Coronary artery (tissue), 2 donors: ENCODE results near the gene PHLPP1.

Source experiments
- DNase-seq: peaks from one replicate; pipeline ENCODE4 v3.0.0-alpha.2; 2017; ENCODE audit warnings: low spot score
- H3K27ac ChIP-seq, 2 donors: fragments of 200-600 bp; sonication (generic); one replicate each; pipeline ENCODE4 v1.5.1; 2016 to 2019
- H3K4me3 ChIP-seq: fragments of 200-600 bp; sonication (generic); 2 replicates; pipeline ENCODE4 v1.5.1; 2016; ENCODE audit warnings: mild to moderate bottlenecking, moderate library complexity
- TF ChIP-seq, protein P1 (sequence below): fragments of 200-600 bp; sonication (generic); IDR thresholded peaks from one replicate; pipeline ENCODE4 v1.5.1; 2019; ENCODE audit warnings: antibody characterized with exemption

The PHLPP1 gene

DNA sequence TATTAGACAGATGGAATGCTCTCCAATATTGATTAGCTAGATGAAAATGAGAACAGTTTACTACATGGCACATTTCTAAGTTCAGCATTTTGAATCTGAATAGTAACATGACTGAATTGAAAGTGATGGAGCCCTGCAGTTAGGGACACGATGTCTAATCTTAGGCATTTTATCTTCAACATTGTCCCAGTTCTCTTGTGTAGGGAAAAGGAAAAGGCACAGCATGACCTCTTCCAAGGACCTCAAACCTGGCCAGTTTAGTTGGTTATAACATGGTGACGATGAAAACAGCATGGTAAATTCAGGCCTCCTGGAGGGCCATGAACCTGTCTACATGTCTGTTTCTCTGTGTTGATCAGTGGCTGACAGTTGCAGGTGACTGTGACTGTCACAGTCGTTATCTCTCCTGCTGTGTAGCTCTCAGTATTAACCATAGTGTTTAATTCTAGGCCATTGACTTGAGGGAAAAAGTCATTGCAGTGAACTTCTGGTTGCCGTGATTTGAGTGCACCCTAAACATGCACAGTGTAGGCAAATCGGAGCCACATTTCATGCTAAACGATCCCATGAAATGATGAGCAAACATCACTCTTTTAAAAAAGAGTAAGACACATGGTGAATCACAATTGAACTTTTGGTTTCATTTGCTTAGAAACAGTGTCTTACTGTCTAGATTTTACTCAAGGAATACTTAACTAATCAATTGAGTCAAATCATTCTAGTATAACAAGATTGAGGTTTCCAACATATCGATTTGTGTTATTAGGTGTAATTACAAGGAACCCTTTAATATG lies 129.7 kb downstream of the PHLPP1 start:
- Histone ChIP-seq H3K4me3 (no peak overlapping the region), H3K27ac (no peak overlapping the region)
- DNase-seq: no peak
- TF ChIP-seq, protein P1, sequence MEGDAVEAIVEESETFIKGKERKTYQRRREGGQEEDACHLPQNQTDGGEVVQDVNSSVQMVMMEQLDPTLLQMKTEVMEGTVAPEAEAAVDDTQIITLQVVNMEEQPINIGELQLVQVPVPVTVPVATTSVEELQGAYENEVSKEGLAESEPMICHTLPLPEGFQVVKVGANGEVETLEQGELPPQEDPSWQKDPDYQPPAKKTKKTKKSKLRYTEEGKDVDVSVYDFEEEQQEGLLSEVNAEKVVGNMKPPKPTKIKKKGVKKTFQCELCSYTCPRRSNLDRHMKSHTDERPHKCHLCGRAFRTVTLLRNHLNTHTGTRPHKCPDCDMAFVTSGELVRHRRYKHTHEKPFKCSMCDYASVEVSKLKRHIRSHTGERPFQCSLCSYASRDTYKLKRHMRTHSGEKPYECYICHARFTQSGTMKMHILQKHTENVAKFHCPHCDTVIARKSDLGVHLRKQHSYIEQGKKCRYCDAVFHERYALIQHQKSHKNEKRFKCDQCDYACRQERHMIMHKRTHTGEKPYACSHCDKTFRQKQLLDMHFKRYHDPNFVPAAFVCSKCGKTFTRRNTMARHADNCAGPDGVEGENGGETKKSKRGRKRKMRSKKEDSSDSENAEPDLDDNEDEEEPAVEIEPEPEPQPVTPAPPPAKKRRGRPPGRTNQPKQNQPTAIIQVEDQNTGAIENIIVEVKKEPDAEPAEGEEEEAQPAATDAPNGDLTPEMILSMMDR: no peak

DNA sequence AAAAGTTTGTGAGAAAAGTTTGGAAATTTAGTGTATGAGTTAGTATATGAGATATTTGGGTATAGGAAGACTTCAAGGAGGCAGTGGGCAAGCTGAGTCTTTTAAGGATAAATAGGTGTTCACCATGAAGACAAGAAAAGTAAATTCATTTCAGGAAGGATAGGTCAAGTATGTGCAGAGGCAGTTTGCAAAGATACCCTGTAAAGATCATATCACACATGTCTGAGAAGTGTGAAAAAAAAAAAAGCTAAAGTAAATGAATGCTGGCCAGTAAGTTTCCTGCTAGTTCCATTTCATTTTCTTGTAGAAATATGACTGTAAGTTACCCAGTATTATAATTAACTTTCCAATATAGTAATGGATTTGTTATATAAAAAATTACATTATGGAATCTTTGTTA lies 131.0 kb downstream of the PHLPP1 start:
- no peak overlapping the region for H3K27ac ChIP-seq

DNA sequence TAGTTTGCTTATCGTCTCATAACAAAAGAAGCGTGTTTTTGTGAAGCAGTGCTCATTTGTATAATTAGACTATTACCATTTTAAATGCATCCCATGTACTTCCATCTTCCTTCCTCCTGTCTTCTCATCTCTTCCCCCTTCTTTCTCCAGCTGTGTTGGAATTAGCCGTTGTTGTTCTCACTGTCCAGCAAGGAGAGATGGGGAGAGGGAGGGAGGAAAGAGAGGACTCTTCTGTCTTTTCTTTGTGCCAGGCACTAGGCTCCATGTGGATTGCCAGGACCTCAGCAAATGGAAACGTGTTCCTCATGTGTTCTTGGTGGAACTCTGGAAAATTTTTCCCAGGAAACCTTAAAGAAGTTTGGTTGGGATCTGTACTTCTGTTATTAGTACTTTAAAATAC lies 131.7 kb downstream of the PHLPP1 start:
- no peak overlapping the region for H3K27ac ChIP-seq
- H3K4me3 ChIP-seq: no peak overlapping the region
- no peak for DNase-seq
- TF ChIP-seq, protein P1: no peak

More for the DNA sequence above, 131.0 kb downstream of the PHLPP1 start:
- TF ChIP-seq, protein P1: no peak
- no peak for DNase-seq
- H3K4me3 ChIP-seq: no peak overlapping the region

DNA sequence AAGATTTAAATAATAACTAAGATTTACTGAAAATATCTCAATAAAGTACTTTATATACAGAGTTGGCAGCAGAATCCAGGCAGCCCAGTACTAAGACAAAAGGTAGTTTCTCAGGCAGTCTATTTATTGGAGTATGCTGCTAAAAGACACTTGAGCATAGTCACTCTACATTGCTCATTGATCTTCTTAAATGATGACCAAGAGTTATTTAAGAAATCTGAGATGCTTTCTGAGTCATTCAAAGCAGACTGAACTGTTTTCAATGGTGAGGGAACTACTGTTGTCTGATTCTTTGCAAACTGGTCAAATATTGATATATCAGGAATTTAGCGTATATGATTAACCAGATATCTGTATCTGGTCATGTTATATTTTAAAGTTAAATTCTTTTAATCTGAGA lies 133.6 kb downstream of the PHLPP1 start:
- TF ChIP-seq, protein P1: no peak
- H3K4me3 ChIP-seq: no peak overlapping the region

DNA sequence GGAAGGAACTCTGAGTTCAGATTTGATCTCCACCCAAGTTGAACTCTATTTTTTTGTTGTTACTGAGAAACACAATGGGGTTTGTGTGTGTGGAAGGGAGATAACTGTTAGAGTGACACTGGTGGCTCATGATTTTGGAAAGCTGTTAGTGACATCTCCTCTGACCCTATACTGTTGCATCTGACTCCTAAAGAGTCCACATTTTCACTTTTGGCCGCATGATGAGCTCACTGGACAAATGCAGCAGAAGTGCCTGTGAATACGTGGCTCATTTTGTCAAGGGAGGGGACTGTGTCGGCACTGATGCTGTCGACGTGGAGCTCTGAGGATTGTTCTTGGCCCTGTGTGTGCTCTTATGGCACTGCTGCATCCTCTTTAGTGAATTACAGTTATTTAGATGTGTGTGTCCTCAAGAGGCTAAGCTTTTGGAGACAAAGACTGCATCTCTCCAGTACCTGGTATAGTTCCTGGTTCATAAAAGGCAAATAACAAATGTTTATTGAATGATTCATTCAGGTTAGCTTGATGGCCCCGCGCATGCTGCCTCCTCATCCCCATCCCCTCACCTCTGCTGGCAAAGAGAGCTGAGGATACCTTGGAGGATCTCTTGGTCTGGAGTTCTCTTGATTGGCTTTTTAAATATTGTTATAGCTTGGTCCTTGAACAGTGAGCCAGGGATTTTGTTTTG lies 135.4 kb downstream of the PHLPP1 start:
- TF ChIP-seq, protein P1: no peak
- DNase-seq: no peak
- Histone ChIP-seq H3K27ac (no peak overlapping the region), H3K4me3 (no peak overlapping the region)

More for the DNA sequence above, 133.6 kb downstream of the PHLPP1 start:
- DNase-seq: no peak
- H3K27ac ChIP-seq: no peak overlapping the region

DNA sequence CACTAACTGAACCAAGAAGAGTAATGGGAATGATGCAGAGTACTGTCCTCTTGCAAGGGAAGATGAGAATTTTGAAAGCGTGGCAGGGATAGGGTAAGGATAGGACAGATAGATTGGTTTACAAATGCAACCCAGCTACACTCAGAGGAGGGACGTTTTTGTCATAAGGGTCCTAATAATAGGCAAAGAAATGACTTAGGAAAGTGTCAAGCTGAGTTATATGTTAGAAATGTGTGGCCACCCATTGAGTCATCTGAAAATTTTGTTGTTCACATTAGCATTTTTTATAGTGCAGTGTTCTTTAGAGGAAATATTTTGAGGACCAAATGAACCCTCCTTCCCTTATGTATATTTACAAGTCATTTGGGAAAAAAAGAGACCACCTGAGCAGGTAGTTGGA lies 137.5 kb downstream of the PHLPP1 start:
- Histone ChIP-seq H3K27ac (no peak overlapping the region), H3K4me3 (no peak overlapping the region)
- TF ChIP-seq, protein P1: no peak
- DNase-seq: no peak

DNA sequence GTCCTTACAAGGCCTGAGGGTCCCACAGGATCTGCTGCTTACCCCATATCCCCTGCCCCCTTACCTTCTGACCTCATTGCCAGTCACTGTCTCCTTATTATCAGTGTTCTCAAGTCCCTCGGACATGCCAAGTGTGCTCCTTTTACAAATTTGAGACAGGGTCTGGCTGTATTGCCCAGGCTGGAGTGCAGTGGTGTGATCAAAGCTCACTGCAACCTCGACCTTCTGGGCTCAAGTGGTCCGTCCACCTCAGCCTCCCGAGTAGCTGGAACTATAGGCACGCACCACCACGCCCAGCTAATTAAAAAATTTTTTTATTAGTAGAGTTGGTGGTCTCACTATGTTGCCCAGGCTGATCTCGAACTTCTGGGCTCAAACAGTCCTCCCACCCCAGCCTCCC lies 141.0 kb downstream of the PHLPP1 start:
- H3K4me3 ChIP-seq: no peak overlapping the region
- no peak for DNase-seq
- H3K27ac ChIP-seq: no peak overlapping the region
- TF ChIP-seq, protein P1: no peak
